Tongue (tissue), 2 donors: ENCODE results near the gene AGBL1. TPM values are rescaled to one million over a fixed set of nuclear protein-coding genes. Genes with fewer than 3 reads are reported as not detected.
A peak's percentile ranks its signal among the peaks of the same experiment; 100 is the strongest.

Experiments
- DNase-seq: peaks from one replicate; pipeline ENCODE4 v3.0.0-alpha.2; 2015
- total RNA-seq: library from RNA; depleted of rRNA; stranded (reverse); fragments of >200 nt; gene quantifications from one replicate; pipeline ENCODE4 v1.2.3, GENCODE V29; 2014

The AGBL1 gene
- total RNA-seq, 1 donor from 2014 or later: 77.9 TPM

- DNase-seq: no peak
These were observed 750.6 kb downstream of the AGBL1 start for GRCh38 chr15:86830304-86830703.

GRCh38 chr15:86833595-86833994, 753.9 kb downstream of the AGBL1 start:
- no peak for DNase-seq

GRCh38 chr15:86834115-86834863, 754.6 kb downstream of the AGBL1 start:
- DNase-seq: no peak

- DNase-seq: peak; percentile 91
These were observed 757.8 kb downstream of the AGBL1 start for GRCh38 chr15:86837294-86838061.

GRCh38 chr15:86839502-86839901, 759.8 kb downstream of the AGBL1 start:
- DNase-seq: no peak

- DNase-seq: peak; percentile 24
These were observed 761.3 kb downstream of the AGBL1 start for GRCh38 chr15:86840996-86841395.

- DNase-seq: no peak
These were observed 762.5 kb downstream of the AGBL1 start for GRCh38 chr15:86842199-86842598.

GRCh38 chr15:86846036-86846435, 766.4 kb downstream of the AGBL1 start:
- no peak for DNase-seq

- DNase-seq: no peak
These were observed 769.5 kb downstream of the AGBL1 start for GRCh38 chr15:86849136-86849535.

- no peak for DNase-seq
These were observed 770.1 kb downstream of the AGBL1 start for GRCh38 chr15:86849558-86850285.

GRCh38 chr15:86850939-86851338, 771.3 kb downstream of the AGBL1 start:
- DNase-seq: no peak

- DNase-seq: no peak
These were observed 773.1 kb downstream of the AGBL1 start for GRCh38 chr15:86852741-86853140.

- DNase-seq: peak; percentile 70
These were observed 774.5 kb downstream of the AGBL1 start for GRCh38 chr15:86854176-86854575.

- peak; percentile 44 for DNase-seq
These were observed 775.9 kb downstream of the AGBL1 start for GRCh38 chr15:86855307-86856291.

- no peak for DNase-seq
These were observed 778.0 kb downstream of the AGBL1 start for GRCh38 chr15:86857701-86858100.

- DNase-seq: peak; percentile 53
These were observed 783.7 kb downstream of the AGBL1 start for GRCh38 chr15:86863226-86863915.

- no peak for DNase-seq
These were observed 786.2 kb downstream of the AGBL1 start for GRCh38 chr15:86865920-86866319.

GRCh38 chr15:86870846-86871245, 791.2 kb downstream of the AGBL1 start:
- no peak for DNase-seq

GRCh38 chr15:86871964-86872363, 792.3 kb downstream of the AGBL1 start:
- no peak for DNase-seq

GRCh38 chr15:86872782-86873181, 793.1 kb downstream of the AGBL1 start:
- no peak for DNase-seq

GRCh38 chr15:86875067-86875466, 795.4 kb downstream of the AGBL1 start:
- DNase-seq: no peak
